ENCODE data around the gene KCNQ4.

KCNQ4 gene

GRCh38 chr1:40777224-40777970, 6.2 kb upstream of the KCNQ4 start:
- no peak for DNase-seq

DNA sequence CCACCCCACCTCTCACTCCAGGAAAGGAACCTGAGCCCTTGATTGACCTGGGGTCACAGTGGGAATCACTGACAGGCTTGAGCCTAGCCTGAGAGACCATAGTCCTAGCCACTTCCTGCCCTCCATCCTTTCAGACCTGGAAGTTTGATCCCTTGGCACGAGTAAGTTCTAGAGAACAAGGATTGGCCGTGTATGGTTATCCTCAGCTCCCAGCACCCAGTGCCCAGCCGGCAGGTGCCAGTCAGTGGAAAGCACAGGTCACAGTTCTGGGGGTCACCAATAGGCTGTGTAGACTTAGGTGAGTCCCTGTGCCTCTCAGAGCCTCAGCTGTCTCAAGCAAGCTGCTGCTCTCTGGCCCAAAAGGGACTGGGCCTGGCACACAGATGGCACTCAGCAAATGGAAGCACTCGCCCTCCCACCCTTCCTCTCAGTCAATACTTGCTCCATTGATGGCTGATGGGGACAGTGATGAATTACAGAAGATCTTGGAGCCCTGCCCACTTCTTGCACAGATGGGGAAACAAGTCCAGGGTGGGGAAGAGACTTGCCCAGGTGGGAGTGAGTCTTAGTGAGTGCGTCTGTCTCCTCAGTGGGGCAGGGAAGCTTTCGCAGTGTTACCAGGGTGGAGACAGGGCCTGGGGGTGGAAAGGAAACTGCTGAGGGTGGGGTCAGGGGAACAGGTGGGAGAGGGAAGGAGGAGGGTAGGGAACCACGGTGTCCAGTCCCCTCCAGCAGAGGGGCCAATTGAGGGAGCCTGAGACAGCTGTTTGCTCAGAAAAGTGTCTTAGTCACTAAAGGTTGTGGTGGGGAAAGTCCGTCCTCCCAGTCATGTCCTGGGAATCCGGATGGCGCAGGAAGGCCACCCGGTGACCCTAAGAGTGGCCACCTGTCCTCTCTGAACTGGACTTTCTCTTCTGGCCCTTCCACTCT, 2.6 kb upstream of the KCNQ4 start:
- DNase-seq: no peak

GRCh38 chr1:40781608-40781971, 2.0 kb upstream of the KCNQ4 start:
- DNase-seq: no peak

- DNase-seq: no peak
Measured at GRCh38 chr1:40782371-40782956, 1.1 kb upstream of the KCNQ4 start.

DNA sequence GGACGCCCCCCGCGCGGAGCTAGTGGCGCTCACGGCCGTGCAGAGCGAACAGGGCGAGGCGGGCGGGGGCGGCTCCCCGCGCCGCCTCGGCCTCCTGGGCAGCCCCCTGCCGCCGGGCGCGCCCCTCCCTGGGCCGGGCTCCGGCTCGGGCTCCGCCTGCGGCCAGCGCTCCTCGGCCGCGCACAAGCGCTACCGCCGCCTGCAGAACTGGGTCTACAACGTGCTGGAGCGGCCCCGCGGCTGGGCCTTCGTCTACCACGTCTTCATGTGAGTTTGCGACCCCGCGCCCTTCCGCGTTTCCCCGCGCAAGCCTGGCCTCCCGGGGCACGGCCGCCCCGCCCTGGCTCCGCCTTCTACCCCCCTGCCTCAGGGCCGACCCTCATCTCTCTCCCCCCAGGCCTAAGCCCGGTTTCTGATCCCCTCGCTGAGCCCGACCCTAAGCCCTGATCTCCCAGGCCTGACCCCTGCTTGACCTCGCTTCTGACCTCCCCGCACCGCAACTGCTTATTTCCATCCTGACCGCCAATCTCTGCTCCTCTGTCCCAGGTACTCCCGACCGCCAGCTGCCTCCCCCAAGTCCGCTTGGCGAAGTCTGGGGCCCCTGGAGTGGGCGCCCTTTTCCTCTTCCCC, 669 bp downstream of the KCNQ4 start:
- DNase-seq: no peak

DNA sequence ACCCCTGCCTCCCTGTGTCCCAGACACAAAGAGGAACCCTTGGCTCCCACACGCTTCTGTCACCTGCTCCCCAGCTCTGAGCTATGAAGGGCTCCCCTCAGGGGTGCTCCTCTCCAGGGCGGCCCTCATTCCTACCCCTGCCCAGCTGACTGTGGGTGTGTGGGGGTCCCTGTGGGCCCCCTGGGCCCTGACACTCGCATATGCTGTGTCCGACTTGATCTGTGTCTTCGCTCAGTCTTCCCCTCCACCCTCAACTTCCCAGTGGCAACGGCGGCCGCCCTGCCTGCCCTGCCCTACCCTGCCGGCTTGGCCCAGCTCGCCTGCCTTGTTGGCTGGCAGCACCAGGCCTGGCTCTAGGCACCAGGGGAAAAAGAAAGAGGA, 1.2 kb downstream of the KCNQ4 start:
- no peak for DNase-seq

DNA sequence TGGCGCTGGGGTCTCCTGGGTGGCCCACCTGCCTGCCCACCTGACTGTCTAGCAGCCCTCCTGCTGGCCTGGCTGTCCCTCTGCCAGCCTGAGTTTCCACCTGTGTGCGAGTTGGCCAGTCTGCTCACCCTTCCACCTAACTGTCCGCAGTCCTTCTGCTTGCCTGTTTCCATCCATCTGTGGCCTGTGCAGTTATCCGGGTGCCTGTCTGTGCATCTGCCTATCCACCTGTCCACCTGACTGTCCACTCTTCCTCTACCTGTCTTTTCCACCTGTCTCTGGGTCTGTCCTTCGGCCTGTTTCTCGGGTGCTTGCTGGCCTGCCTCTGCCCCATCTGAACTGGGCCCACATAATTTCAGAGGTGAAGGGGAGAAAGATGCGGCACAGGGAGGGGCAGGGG, 1.9 kb downstream of the KCNQ4 start:
- no peak for DNase-seq

GRCh38 chr1:40786171-40786994, 2.8 kb downstream of the KCNQ4 start:
- DNase-seq: no peak

DNA sequence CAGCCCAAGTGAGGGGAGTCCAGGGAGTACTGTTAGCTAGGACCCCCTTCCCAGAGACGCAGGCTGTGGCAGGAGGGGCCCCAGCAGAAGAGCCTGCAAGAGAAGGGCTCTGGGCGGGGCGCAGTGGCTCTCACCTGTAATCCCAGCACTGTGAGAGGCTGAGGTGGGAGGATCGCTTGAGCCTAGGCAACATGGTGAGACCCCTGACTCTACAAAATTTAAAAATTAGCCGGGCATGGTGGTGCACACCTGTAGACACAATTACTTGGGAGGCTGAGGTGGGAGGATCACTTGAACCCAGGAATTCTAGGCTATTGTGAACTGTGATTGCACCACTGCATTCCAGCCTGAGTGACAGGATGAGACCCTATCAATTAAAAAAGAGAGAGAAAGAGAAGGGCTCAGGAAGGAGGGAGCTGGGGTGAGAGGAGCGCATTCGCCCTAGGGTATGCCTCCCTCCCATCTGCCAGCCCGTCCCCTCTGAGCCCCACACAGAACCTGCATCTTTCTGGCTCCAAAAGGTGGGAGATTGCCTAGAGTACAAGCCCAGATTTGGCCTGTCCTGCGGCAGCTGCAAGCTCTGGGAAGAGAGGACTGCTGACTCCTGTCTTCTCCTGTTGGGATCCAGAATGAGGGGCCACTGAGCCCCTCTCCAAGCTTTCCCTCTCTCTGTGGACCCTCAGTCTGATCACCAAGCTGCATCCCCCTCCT, 3.6 kb downstream of the KCNQ4 start:
- DNase-seq: no peak

GRCh38 chr1:40787737-40788560, 4.4 kb downstream of the KCNQ4 start:
- no peak for DNase-seq

- no peak for DNase-seq
Measured at GRCh38 chr1:40788561-40789341, 5.2 kb downstream of the KCNQ4 start.

- no peak for DNase-seq
Measured at GRCh38 chr1:40789342-40789598, 5.7 kb downstream of the KCNQ4 start.

DNA sequence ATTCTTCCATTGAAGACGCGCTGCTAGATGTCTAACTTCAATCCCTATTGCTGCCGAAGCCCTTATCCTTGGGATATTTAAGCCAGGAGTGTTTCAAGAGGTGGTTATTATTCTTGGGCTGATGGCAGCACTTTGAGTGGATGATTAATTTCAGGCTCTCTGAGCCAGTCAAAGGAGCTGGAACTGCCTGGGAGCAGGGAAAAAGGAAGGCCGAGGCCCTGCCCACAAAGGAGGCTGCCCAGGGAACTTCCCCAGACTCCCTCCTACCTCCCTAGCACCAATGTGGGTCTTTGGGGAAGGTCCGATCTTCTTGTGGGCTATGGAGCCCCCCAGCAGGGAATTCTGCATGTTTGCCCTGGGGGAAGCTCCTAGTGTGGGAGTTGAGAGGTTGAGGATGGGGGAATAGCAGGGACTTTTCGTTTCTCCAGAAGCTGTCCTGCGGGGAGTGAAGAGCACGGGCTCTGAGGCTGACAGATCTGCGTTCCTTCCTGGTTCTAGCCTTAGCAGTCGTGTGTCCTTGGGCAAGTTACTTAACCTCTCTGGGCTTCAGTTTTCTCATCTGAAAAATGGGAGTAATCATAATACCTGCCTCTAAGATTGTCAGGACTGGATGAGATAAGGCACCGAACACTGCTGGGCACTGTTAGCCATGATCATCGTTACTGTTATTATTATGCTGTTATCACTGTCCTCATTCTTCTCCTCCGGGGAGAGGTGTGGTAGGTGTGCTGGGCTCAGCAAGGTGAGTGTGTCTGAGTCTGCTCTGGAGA, 6.3 kb downstream of the KCNQ4 start:
- DNase-seq: no peak

DNA sequence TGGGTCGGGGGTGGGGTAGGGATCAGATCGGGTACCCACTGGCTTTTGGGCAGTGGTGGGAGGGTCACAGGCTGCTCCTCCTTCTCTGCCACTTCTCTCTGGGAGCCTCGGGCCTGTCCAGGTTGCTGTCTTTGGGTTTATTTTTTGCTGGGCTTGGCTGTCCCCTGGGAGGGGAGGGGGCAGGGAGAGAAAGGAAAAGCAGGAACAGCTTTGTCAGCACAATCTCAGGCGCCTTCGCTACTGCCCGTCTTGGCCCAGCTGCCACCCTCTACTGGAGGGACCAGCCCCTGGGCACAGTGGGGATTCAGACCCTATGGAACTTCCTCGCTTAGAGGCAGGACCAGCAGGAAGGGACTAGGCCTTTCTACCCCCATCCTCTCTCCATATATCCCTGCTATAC, 8.4 kb downstream of the KCNQ4 start:
- no peak for DNase-seq

DNA sequence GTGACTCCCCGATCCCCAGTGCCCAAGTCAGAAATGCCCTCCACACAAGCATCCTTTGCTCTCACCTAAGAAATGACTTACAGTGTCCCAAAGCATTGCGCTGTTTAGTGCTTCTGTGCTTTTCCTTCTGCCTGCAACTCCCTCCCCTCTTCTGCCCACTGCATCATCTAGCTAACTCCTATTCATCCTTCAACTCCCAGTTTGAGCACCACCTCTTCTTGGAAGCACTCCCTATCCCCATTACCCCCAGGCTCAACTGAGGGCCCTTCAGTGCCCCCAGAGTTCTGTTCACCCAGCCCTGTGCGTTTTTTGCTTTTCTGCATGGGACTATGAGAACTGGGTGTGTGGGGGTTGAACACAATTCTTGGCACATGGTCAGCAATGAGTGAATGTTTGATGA, 10.0 kb downstream of the KCNQ4 start:
- no peak for DNase-seq

DNA sequence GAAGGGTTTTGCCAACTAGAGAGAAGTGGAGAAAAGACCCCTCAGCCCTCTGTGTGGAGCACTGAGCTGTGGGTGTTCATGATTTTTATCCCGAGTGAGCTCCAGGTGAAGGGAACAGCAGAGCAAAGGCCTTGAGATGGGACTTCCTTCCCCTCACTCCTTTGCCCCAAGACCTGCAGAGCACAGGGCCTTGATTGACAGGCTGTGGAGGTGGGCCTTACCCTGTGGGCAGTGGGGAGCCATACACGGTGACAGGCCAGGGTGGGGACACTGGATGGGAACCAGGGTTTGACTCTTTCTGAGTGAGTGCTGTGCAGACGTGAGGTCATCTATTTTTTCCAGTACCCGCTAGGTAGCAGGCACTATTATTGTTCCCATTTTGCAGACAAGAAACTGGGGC, 10.5 kb downstream of the KCNQ4 start:
- DNase-seq: no peak

GRCh38 chr1:40794974-40795715, 11.6 kb downstream of the KCNQ4 start:
- no peak for DNase-seq

GRCh38 chr1:40795811-40796586, 12.4 kb downstream of the KCNQ4 start:
- DNase-seq: no peak
